GM12878 (cell line): ENCODE measurements around the gene ZNF507. TPM values are rescaled to one million over a fixed set of nuclear protein-coding genes. Genes with fewer than 3 reads are reported as not detected.

Experiments used
- ATAC-seq: fragments of 200-7000 bp; cut with Tn5 transposase; 3 replicates; pipeline ENCODE4 v1.9.1; 2020; ENCODE audit warnings: mild to moderate bottlenecking, moderate library complexity
- BruUV-seq: library from RNA; stranded (reverse); fragments of 400-500 nt; replicated peaks from 2 replicates; lab custom pipeline; 2021; lab: Mats Ljungman, UMichigan
- CTCF ChIA-PET: fragments of 300-600 bp; sonication (Branson Sonifier 250); formaldehyde crosslinking; extraction: SDS; loops from one replicate; lab custom pipeline; 2021; ENCODE audit warnings: inconsistent platforms; lab: Yijun Ruan, JAX
- POLR2A ChIA-PET: fragments of 350-600 bp; formaldehyde crosslinking; extraction: SDS; loops from one replicate; lab custom pipeline; 2021; ENCODE audit warnings: inconsistent platforms; lab: Charles Lee
- RAD21 ChIA-PET: fragments of 300-600 bp; sonication (Branson Sonifier 250); formaldehyde crosslinking; loops from one replicate; lab custom pipeline; 2023; ENCODE audit warnings: antibody characterized with exemption; ENCODE audit not compliant: unreplicated experiment; lab: Charles Lee
- SMC1A ChIA-PET: fragments of 300-600 bp; sonication (Branson Sonifier 250); formaldehyde crosslinking; loops from one replicate; lab custom pipeline; 2023; ENCODE audit not compliant: unreplicated experiment, uncharacterized antibody; lab: Charles Lee
- DNase-seq: peaks from one replicate; pipeline ENCODE4 v3.0.0-alpha.2; 2011; ENCODE audit warnings: low read depth, low spot score
- FAIRE-seq: peaks from 3 replicates; lab custom pipeline; 2011; peaks lifted over from hg19 to GRCh38; lab: Jason Lieb, UNC
- H2AFZ ChIP-seq: 2 replicates; pipeline ENCODE4 v1.6.0; 2011; ENCODE audit warnings: low read depth, low read length, control low read depth; ENCODE audit not compliant: control insufficient read depth
- H3K27ac ChIP-seq: 2 replicates; pipeline ENCODE4 v1.5.1; 2011; ENCODE audit warnings: control low read depth; ENCODE audit not compliant: control insufficient read depth, insufficient read depth
- H3K27me3 ChIP-seq, 2 experiments: replicated peaks in 1 of 2; 2 replicates each; pipeline versions ENCODE4 v1.6.0 to v1.6.1; 2011; ENCODE audit warnings: low read length in 1 of 2; ENCODE audit not compliant: control insufficient read depth in 2 of 2, insufficient read depth in 2 of 2
- H3K36me3 ChIP-seq, 2 experiments: 2 replicates each; pipeline ENCODE4 v1.5.1; 2011; ENCODE audit warnings: low read length in 1 of 2; ENCODE audit not compliant: control insufficient read depth in 2 of 2, insufficient read depth in 2 of 2
- H3K4me1 ChIP-seq: 2 replicates; pipeline ENCODE4 v1.6.1; 2011; ENCODE audit warnings: mild to moderate bottlenecking, low read length, moderate library complexity, mixed read lengths; ENCODE audit not compliant: control insufficient read depth, insufficient read depth
- H3K4me2 ChIP-seq: 2 replicates; pipeline ENCODE4 v1.6.0; 2011; ENCODE audit warnings: control low read depth; ENCODE audit not compliant: control insufficient read depth, insufficient read depth
- H3K4me3 ChIP-seq: fragments of 200-600 bp; sonication (generic); 2 replicates; pipeline ENCODE4 v1.5.1; 2016
- H3K79me2 ChIP-seq: 2 replicates; pipeline ENCODE4 v1.6.0; 2011; ENCODE audit warnings: low read length; ENCODE audit not compliant: control insufficient read depth, insufficient read depth
- H3K9ac ChIP-seq: 2 replicates; pipeline ENCODE4 v1.8.0; 2011; ENCODE audit warnings: low read length, control low read depth, mixed read lengths; ENCODE audit not compliant: control insufficient read depth, insufficient read depth
- H3K9me3 ChIP-seq: replicated peaks from 3 replicates; pipeline ENCODE4 v1.5.1; 2011; ENCODE audit warnings: mild to moderate bottlenecking, low read length; ENCODE audit not compliant: control insufficient read depth, insufficient read depth
- H4K20me1 ChIP-seq: 2 replicates; pipeline ENCODE4 v1.6.0; 2011; ENCODE audit not compliant: control insufficient read depth, insufficient read depth
- BCL11A ChIP-seq: IDR thresholded peaks from 2 replicates; pipeline ENCODE4 v1.6.1; 2011; ENCODE audit warnings: low read depth, low read length
- CBX3 ChIP-seq: fragments of 200-600 bp; sonication (generic); IDR thresholded peaks from 2 replicates; pipeline ENCODE4 v1.6.1; 2016; ENCODE audit warnings: low read depth, borderline replicate concordance
- CBX5 ChIP-seq: sonication (generic); IDR thresholded peaks from 2 replicates; pipeline ENCODE4 v1.6.1; 2016; ENCODE audit warnings: low read depth, moderate library complexity, mild to moderate bottlenecking, inconsistent platforms
- HDAC2 ChIP-seq: fragments of 200-600 bp; sonication (generic); IDR thresholded peaks from 2 replicates; pipeline ENCODE4 v1.6.1; 2017
- HDGF ChIP-seq: fragments of 450-650 bp; IDR thresholded peaks from 2 replicates; pipeline ENCODE4 v1.6.1; 2016; ENCODE audit warnings: antibody characterized with exemption
- KAT2A ChIP-seq: conservative IDR thresholded peaks from 2 replicates; pipeline ENCODE4 v1.6.1; 2011; ENCODE audit warnings: low read depth, low read length; ENCODE audit not compliant: control insufficient read depth
- POLR2AphosphoS5 ChIP-seq: IDR thresholded peaks from 2 replicates; pipeline ENCODE4 v1.6.1; 2011; ENCODE audit warnings: mild to moderate bottlenecking, low read length, inconsistent platforms
- SIN3A ChIP-seq: IDR thresholded peaks from 2 replicates; pipeline ENCODE4 v1.6.1; 2012; ENCODE audit warnings: low read depth, low read length, improper control_type of control experiment
- SMC3 ChIP-seq: IDR thresholded peaks from 2 replicates; pipeline ENCODE4 v1.6.1; 2011; ENCODE audit warnings: low read length, improper control_type of control experiment, borderline replicate concordance
- SPI1 ChIP-seq: IDR thresholded peaks from 2 replicates; pipeline ENCODE4 v1.6.1; 2011; ENCODE audit warnings: low read depth, mild to moderate bottlenecking, low read length, moderate library complexity, borderline replicate concordance; ENCODE audit not compliant: insufficient read depth
- TAF1 ChIP-seq: IDR thresholded peaks from 2 replicates; pipeline ENCODE4 v1.6.1; 2011; ENCODE audit warnings: mild to moderate bottlenecking, low read depth, low read length, borderline replicate concordance
- TARDBP ChIP-seq: IDR thresholded peaks from 2 replicates; pipeline ENCODE4 v1.6.1; 2016; ENCODE audit warnings: borderline replicate concordance
- WRNIP1 ChIP-seq: IDR thresholded peaks from 2 replicates; pipeline ENCODE4 v1.6.1; 2011; ENCODE audit warnings: low read depth, low read length, improper control_type of control experiment, borderline replicate concordance
- ZBED1 ChIP-seq: IDR thresholded peaks from 2 replicates; pipeline ENCODE4 v1.6.1; 2016; ENCODE audit warnings: borderline replicate concordance
- WGBS: methylation state at CpG from one replicate; pipeline ENCODE4 v1.1.6; 2016; ENCODE audit warnings: low lambda C conversion rate; ENCODE audit not compliant: insufficient replicate concordance, insufficient coverage; ENCODE audit errors: missing lambda C conversion rate; 5-methylcytosine and 5-hydroxymethylcytosine counted together
- in situ Hi-C: fragments of 300-500 bp; cut with MboI; formaldehyde crosslinking; loops from 9 replicates; pipeline ENCODE4 v1.14.3; 2018; ENCODE audit warnings: mixed read lengths
- intact Hi-C: fragments of 100-400 bp; cut with micrococcal nuclease; formaldehyde crosslinking; loops from one replicate; pipeline ENCODE4 v1.14.2; 2022; ENCODE audit not compliant: unreplicated experiment
- polyA plus RNA-seq, 11 experiments: library from polyadenylated mRNA; depleted of rRNA in 4 of 11; unstranded in 6 of 11; stranded (reverse) in 5 of 11; fragments of >200 nt; fragmentation: Nextera tagmentation in 4 of 11; fragmentation: Illumina TruSeq in 1 of 11; extraction: Ambion mirVana in 4 of 11; extraction: Trizol in 1 of 11; gene quantifications; 1 replicate in 1 of 11; 2 replicates in 10 of 11; pipeline versions ENCODE4 v1.2.1 to v1.2.3, GENCODE V29; 2011 to 2016; ENCODE audit warnings: inconsistent platforms in 2 of 11, missing spikeins in 2 of 11, low read depth in 1 of 11
- total RNA-seq, 4 experiments: library from RNA; depleted of rRNA in 3 of 4; stranded (reverse); fragments of >200 nt in 3 of 4; fragmentation: Illumina TruSeq in 1 of 4; extraction: Trizol in 1 of 4; gene quantifications; 2 replicates each; pipeline versions ENCODE4 v1.2.1 to v1.2.3, GENCODE V29; 2013 to 2021
- TF ChIP-seq, protein P1 (sequence below): IDR thresholded peaks from 2 replicates; pipeline ENCODE4 v1.6.1; 2012; ENCODE audit warnings: low read depth, low read length, improper control_type of control experiment
- TF ChIP-seq, protein P2 (sequence below): IDR thresholded peaks from 2 replicates; pipeline ENCODE4 v1.6.1; 2011; ENCODE audit warnings: borderline replicate concordance, low read depth, mild to moderate bottlenecking, moderate library complexity, mixed read lengths, low read length; ENCODE audit not compliant: insufficient read depth; ENCODE audit errors: extremely low read length
- TF ChIP-seq, protein P3 (sequence below): fragments of 150-350 bp; IDR thresholded peaks from 2 replicates; pipeline ENCODE4 v1.6.1; 2016; ENCODE audit warnings: low read depth, low read length

The ZNF507 gene
- total and polyA plus RNA-seq, 10 of the 15 experiments (the other 5 are each of a cell fraction or from before 2014, with no cell fraction given) = 2.3 to 18.4 (median 10.1) TPM

DNA sequence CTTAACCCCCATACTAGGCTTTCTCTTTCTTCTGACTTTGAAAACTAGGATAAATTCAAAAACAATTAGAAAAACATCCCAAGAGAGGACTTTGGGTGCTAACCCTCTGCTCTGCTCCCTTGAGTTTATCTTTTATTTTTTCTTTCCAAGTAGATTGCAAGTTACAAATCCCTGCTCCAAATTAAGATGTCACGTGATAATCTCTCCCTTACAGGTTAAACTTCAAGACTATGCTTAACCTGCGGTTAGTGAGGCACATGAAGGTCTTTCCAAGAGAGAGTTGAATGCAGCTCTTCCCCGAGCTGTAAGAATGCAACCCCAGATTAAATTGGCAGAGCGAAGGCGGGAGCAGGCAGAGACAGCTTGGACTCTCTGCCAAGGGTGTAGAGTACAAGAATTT lies 12.2 kb upstream of the ZNF507 start:
- H3K9me3 ChIP-seq = no peaks in the 10 kb centered on the region
- no peak overlapping the region for H3K27ac ChIP-seq
- POLR2A ChIA-PET = interaction anchor here (0.6 to 0.7 kb wide), 2 partner anchors 25 to 265 kb away, joined by 3 to 4 read pairs; no protein-coding TSS in a partner anchor
- CTCF ChIA-PET = no interaction called here
- H3K4me1 ChIP-seq = no peaks in the 10 kb centered on the region
- 32% methylated on average over 5 of the region's 5 CpGs for WGBS
- no peak overlapping the region for H2AFZ ChIP-seq
- no peaks in the 10 kb centered on the region for H4K20me1 ChIP-seq
- H3K79me2 ChIP-seq = no peaks in the 10 kb centered on the region
- no peak overlapping the region for H3K9ac ChIP-seq
- H3K4me3 ChIP-seq = no peak overlapping the region
- H3K36me3 ChIP-seq = no peaks in the 10 kb centered on the region
- H3K4me2 ChIP-seq = no peak overlapping the region
- no peak for DNase-seq
- no peaks in the 10 kb centered on the region for H3K27me3 ChIP-seq
- no TSS peak for BruUV-seq
- intact Hi-C loops (no loop called here), in situ Hi-C loops (no loop called here)
- no peak for FAIRE-seq
- SMC1A ChIA-PET = no interaction called here
- no peak for TF ChIP-seq SIN3A
- TF ChIP-seq CBX3 = no peak
- TF ChIP-seq SPI1 = no peak
- TF ChIP-seq, protein P1, sequence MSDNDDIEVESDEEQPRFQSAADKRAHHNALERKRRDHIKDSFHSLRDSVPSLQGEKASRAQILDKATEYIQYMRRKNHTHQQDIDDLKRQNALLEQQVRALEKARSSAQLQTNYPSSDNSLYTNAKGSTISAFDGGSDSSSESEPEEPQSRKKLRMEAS = no peak
- TF ChIP-seq KAT2A = no peak
- no peak for TF ChIP-seq CBX5
- TF ChIP-seq ZBED1 = no peak
- no peak for TF ChIP-seq TARDBP
- no peak for TF ChIP-seq TAF1
- no peak for TF ChIP-seq HDAC2
- no peak for TF ChIP-seq SMC3
- TF ChIP-seq, protein P2, sequence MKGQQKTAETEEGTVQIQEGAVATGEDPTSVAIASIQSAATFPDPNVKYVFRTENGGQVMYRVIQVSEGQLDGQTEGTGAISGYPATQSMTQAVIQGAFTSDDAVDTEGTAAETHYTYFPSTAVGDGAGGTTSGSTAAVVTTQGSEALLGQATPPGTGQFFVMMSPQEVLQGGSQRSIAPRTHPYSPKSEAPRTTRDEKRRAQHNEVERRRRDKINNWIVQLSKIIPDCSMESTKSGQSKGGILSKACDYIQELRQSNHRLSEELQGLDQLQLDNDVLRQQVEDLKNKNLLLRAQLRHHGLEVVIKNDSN = no peak
- TF ChIP-seq, protein P3, sequence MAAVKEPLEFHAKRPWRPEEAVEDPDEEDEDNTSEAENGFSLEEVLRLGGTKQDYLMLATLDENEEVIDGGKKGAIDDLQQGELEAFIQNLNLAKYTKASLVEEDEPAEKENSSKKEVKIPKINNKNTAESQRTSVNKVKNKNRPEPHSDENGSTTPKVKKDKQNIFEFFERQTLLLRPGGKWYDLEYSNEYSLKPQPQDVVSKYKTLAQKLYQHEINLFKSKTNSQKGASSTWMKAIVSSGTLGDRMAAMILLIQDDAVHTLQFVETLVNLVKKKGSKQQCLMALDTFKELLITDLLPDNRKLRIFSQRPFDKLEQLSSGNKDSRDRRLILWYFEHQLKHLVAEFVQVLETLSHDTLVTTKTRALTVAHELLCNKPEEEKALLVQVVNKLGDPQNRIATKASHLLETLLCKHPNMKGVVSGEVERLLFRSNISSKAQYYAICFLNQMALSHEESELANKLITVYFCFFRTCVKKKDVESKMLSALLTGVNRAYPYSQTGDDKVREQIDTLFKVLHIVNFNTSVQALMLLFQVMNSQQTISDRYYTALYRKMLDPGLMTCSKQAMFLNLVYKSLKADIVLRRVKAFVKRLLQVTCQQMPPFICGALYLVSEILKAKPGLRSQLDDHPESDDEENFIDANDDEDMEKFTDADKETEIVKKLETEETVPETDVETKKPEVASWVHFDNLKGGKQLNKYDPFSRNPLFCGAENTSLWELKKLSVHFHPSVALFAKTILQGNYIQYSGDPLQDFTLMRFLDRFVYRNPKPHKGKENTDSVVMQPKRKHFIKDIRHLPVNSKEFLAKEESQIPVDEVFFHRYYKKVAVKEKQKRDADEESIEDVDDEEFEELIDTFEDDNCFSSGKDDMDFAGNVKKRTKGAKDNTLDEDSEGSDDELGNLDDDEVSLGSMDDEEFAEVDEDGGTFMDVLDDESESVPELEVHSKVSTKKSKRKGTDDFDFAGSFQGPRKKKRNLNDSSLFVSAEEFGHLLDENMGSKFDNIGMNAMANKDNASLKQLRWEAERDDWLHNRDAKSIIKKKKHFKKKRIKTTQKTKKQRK = no peak
- TF ChIP-seq HDGF = no peak
- TF ChIP-seq BCL11A = no peak
- no peak for TF ChIP-seq WRNIP1
- no peak for TF ChIP-seq POLR2AphosphoS5
- RAD21 ChIA-PET = no interaction called here
- ATAC-seq = no peak
